ENCODE results near the gene INTS6.
"Not testable (repeated sequence)": the region's sequence is repeated elsewhere in the genome, so short reads cannot be mapped to it uniquely, and the experiment has no call there.

INTS6 gene

GRCh38 chr13:51455532-51455931 lies 2.7 kb upstream of the INTS6 start:
- DNase-seq: no peak

GRCh38 chr13:51453959-51454703 lies 1.3 kb upstream of the INTS6 start:
- peak; percentile 49 to 57 for DNase-seq

GRCh38 chr13:51453207-51453958 lies 547 bp upstream of the INTS6 start:
- DNase-seq: peak; percentile 78 to 82

GRCh38 chr13:51451467-51452360 lies 1.1 kb downstream of the INTS6 start:
- peak; percentile 79 to 80 for DNase-seq

GRCh38 chr13:51451134-51451466 lies 1.7 kb downstream of the INTS6 start:
- DNase-seq: no peak

- DNase-seq: no peak
Observed at GRCh38 chr13:51449018-51449417, 3.8 kb downstream of the INTS6 start.

GRCh38 chr13:51444922-51445321 lies 7.9 kb downstream of the INTS6 start:
- DNase-seq: no peak

GRCh38 chr13:51440381-51440780 lies 12.5 kb downstream of the INTS6 start:
- DNase-seq: no peak

- DNase-seq: no peak
Observed at GRCh38 chr13:51437550-51438127, 15.2 kb downstream of the INTS6 start.

- DNase-seq: no peak
Observed at GRCh38 chr13:51435002-51435578, 17.7 kb downstream of the INTS6 start.

GRCh38 chr13:51432576-51432975 lies 20.3 kb downstream of the INTS6 start:
- no peak for DNase-seq

GRCh38 chr13:51426982-51427381 lies 25.9 kb downstream of the INTS6 start:
- no peak for DNase-seq

- DNase-seq: no peak
Observed at GRCh38 chr13:51425410-51426042, 27.3 kb downstream of the INTS6 start.

- DNase-seq: no peak
Observed at GRCh38 chr13:51423766-51424165, 29.1 kb downstream of the INTS6 start.

GRCh38 chr13:51422484-51422883 lies 30.4 kb downstream of the INTS6 start:
- DNase-seq: no peak

- DNase-seq: no peak
Observed at GRCh38 chr13:51420681-51421490, 31.9 kb downstream of the INTS6 start.

GRCh38 chr13:51419001-51419636 lies 33.7 kb downstream of the INTS6 start:
- DNase-seq: no peak

GRCh38 chr13:51417716-51418115 lies 35.1 kb downstream of the INTS6 start:
- no peak for DNase-seq

- DNase-seq: no peak
Observed at GRCh38 chr13:51416107-51416506, 36.7 kb downstream of the INTS6 start.

- not testable (repeated sequence) for DNase-seq
Observed at GRCh38 chr13:51415339-51415738, 37.5 kb downstream of the INTS6 start.

- DNase-seq: no peak
Observed at GRCh38 chr13:51412431-51412830, 40.4 kb downstream of the INTS6 start.
